ENCODE results near the gene PCDHA10.
"Not testable (repeated sequence)": the region's sequence is repeated elsewhere in the genome, so short reads cannot be mapped to it uniquely, and the experiment has no call there.

PCDHA10 gene

DNA sequence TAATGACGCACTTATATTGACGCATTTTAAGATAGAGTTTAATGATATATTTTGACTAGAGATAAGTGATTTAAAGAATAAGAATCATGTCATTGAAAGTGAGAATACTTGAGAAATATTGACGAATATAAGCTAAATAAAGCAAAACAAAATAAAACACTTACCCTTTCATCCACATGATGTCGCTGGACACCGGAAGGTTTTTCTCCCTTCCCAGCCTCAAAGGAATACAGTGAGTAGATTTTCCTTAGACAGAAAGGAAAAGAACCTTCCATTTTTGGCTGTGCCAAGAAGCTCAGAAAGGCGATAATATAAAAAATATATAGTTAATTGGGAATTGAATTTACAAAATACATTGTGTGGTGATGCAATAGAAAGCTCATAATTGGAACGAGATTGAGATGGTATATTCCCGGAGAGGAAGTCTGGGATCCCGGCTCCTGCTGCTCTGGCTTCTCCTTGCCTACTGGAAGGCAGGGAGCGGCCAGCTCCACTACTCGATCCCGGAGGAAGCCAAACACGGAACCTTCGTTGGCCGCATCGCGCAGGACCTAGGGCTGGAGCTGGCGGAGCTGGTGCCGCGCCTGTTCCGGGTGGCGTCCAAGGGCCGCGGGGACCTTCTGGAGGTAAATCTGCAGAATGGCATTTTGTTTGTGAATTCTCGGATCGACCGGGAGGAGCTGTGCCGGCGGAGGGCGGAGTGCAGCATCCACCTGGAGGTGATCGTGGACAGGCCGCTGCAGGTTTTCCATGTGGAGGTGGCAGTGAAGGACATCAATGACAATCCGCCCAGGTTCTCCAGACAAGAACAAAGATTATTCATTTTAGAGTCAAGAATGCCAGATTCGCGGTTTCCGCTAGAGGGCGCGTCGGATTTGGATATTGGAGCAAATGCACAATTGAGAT, 34.1 kb upstream of the PCDHA10 start, which contains the start of gene PCDHA5:
Gene PCDHA5, plus strand, starts transcription at position 239 of the 906 bp plus-strand sequence.
- Mint-ChIP-seq H3K4me3 (no peak within 1 kb of the TSS), H3K4me1 (no peaks in the 10 kb centered on the region), H3K36me3 (ENCODE audit: low read depth) (peaks cover 71% of the 10 kb centered on the region), H3K9me3 (peaks cover 64% of the 10 kb centered on the region), H3K27ac (no peak within 1 kb of the TSS), H3K27me3 (ENCODE audit: low read depth, poor library complexity) (no peaks in the 10 kb centered on the region)
- TF ChIP-seq, protein P1, sequence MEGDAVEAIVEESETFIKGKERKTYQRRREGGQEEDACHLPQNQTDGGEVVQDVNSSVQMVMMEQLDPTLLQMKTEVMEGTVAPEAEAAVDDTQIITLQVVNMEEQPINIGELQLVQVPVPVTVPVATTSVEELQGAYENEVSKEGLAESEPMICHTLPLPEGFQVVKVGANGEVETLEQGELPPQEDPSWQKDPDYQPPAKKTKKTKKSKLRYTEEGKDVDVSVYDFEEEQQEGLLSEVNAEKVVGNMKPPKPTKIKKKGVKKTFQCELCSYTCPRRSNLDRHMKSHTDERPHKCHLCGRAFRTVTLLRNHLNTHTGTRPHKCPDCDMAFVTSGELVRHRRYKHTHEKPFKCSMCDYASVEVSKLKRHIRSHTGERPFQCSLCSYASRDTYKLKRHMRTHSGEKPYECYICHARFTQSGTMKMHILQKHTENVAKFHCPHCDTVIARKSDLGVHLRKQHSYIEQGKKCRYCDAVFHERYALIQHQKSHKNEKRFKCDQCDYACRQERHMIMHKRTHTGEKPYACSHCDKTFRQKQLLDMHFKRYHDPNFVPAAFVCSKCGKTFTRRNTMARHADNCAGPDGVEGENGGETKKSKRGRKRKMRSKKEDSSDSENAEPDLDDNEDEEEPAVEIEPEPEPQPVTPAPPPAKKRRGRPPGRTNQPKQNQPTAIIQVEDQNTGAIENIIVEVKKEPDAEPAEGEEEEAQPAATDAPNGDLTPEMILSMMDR (IDR thresholded peaks at IDR 0.05) = no peak
- DNase-seq = no peak

DNA sequence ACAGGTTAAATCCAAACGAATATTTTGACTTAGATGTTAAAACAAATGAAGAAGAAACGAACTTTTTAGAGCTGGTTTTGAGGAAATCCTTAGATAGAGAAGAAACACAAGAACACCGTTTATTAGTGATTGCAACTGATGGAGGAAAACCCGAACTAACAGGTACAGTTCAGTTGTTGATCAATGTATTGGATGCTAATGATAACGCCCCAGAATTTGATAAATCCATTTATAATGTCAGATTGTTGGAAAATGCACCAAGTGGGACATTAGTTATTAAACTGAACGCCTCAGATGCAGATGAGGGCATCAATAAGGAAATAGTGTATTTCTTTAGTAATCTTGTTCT, 33.4 kb upstream of the PCDHA10 start:
- Mint-ChIP-seq H3K9me3 (peaks cover 65% of the 10 kb centered on the region), H3K4me3 (no peak overlapping the region), H3K27me3 (ENCODE audit: low read depth, poor library complexity) (no peaks in the 10 kb centered on the region), H3K27ac (no peak overlapping the region), H3K4me1 (peaks cover 5% of the 10 kb centered on the region), H3K36me3 (ENCODE audit: low read depth) (peaks cover 71% of the 10 kb centered on the region)
- TF ChIP-seq, protein P1 (IDR thresholded peaks at IDR 0.05) = no peak
- no peak for DNase-seq

DNA sequence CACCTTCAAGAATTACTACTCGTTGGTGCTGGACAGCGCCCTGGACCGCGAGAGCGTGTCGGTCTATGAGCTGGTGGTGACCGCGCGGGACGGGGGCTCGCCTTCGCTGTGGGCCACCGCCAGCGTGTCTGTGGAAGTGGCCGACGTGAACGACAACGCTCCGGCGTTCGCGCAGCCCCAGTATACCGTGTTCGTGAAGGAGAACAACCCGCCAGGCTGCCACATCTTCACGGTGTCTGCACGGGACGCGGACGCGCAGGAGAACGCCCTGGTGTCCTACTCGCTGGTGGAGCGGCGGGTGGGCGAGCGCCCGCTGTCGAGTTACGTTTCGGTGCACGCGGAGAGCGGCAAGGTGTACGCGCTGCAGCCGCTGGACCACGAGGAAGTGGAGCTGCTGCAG, 32.7 kb upstream of the PCDHA10 start:
- not testable (repeated sequence) for DNase-seq; H3K4me1 Mint-ChIP-seq; H3K27me3 Mint-ChIP-seq (ENCODE audit: low read depth, poor library complexity); H3K27ac Mint-ChIP-seq; H3K4me3 Mint-ChIP-seq
- Mint-ChIP-seq H3K9me3 (peaks cover 63% of the 10 kb centered on the region), H3K36me3 (ENCODE audit: low read depth) (peaks cover 71% of the 10 kb centered on the region)

DNA sequence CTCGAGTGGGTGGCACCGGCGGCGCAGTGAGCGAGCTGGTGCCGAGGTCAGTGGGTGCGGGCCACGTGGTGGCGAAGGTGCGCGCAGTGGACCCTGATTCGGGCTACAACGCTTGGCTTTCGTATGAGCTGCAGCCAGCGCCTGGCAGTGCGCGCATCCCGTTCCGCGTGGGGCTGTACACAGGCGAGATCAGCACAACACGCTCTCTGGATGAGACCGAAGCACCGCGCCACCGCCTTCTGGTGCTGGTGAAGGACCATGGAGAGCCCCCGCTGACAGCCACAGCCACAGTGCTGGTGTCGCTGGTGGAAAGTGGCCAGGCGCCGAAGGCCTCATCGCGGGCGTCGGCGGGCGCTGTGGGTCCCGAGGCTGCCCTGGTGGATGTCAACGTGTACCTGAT, 32.2 kb upstream of the PCDHA10 start:
- DNase-seq = no peak
- TF ChIP-seq, protein P1 (IDR thresholded peaks at IDR 0.05) = no peak
- H3K27ac Mint-ChIP-seq = no peak overlapping the region
- no peaks in the 10 kb centered on the region for H3K27me3 Mint-ChIP-seq (ENCODE audit: low read depth, poor library complexity)
- no peak overlapping the region for H3K4me3 Mint-ChIP-seq
- peaks cover 63% of the 10 kb centered on the region for H3K9me3 Mint-ChIP-seq
- H3K36me3 Mint-ChIP-seq (ENCODE audit: low read depth) = peaks cover 71% of the 10 kb centered on the region
- H3K4me1 Mint-ChIP-seq = peaks cover 5% of the 10 kb centered on the region

DNA sequence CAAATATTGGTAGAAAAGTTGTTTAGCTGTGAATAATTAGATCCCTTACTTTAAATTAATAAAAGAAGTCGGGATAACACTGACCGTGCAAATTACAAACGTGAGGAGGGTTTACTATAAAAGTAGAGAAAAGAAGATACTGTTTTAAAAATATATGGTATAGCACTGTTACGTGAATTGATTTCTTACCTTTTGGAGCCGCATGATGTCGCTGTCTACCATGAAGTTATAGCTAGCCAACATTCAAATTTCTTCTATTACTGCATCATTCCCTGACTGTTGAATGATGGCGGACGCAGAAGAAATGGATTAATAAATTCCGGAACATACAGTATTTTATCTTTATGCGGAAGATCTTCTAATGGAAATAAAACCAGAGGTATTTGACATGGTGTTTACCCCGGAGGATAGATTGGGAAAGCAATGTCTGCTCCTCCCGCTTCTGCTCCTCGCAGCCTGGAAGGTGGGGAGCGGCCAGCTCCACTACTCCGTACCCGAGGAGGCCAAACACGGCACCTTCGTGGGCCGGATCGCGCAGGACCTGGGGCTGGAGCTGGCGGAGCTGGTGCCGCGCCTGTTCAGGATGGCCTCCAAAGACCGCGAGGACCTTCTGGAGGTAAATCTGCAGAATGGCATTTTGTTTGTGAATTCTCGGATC, 27.9 kb upstream of the PCDHA10 start, which contains the start of gene PCDHA6:
Gene PCDHA6, plus strand, starts transcription at position 257 of the 658 bp plus-strand sequence. Its CDS starts 132 bp downstream, at position 389.
- Mint-ChIP-seq H3K27ac (peak within 1 kb of the TSS; percentile 60), H3K4me3 (peak within 1 kb of the TSS; percentile 80), H3K4me1 (peaks cover 5% of the 10 kb centered on the region), H3K9me3 (peaks cover 73% of the 10 kb centered on the region), H3K27me3 (ENCODE audit: low read depth, poor library complexity) (no peaks in the 10 kb centered on the region), H3K36me3 (ENCODE audit: low read depth) (peaks cover 81% of the 10 kb centered on the region)
- TF ChIP-seq, protein P1 (IDR thresholded peaks at IDR 0.05) = peak; percentile 37
- DNase-seq = peak; percentile 25

DNA sequence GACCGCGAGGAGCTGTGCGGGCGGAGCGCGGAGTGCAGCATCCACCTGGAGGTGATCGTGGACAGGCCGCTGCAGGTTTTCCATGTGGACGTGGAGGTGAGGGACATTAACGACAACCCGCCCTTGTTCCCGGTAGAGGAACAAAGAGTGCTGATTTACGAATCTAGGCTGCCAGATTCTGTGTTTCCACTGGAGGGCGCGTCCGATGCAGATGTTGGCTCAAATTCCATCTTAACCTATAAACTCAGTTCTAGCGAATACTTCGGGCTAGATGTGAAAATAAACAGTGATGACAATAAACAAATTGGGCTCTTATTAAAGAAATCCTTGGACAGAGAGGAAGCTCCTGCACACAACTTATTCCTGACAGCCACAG, 27.3 kb upstream of the PCDHA10 start:
- no peak for DNase-seq
- peaks cover 5% of the 10 kb centered on the region for H3K4me1 Mint-ChIP-seq
- no peak overlapping the region for H3K27ac Mint-ChIP-seq
- TF ChIP-seq, protein P1 (IDR thresholded peaks at IDR 0.05) = peak; percentile 20
- H3K27me3 Mint-ChIP-seq (ENCODE audit: low read depth, poor library complexity) = no peaks in the 10 kb centered on the region
- H3K4me3 Mint-ChIP-seq = peak overlapping the region; percentile 80
- H3K36me3 Mint-ChIP-seq (ENCODE audit: low read depth) = peaks cover 81% of the 10 kb centered on the region
- H3K9me3 Mint-ChIP-seq = peaks cover 75% of the 10 kb centered on the region

DNA sequence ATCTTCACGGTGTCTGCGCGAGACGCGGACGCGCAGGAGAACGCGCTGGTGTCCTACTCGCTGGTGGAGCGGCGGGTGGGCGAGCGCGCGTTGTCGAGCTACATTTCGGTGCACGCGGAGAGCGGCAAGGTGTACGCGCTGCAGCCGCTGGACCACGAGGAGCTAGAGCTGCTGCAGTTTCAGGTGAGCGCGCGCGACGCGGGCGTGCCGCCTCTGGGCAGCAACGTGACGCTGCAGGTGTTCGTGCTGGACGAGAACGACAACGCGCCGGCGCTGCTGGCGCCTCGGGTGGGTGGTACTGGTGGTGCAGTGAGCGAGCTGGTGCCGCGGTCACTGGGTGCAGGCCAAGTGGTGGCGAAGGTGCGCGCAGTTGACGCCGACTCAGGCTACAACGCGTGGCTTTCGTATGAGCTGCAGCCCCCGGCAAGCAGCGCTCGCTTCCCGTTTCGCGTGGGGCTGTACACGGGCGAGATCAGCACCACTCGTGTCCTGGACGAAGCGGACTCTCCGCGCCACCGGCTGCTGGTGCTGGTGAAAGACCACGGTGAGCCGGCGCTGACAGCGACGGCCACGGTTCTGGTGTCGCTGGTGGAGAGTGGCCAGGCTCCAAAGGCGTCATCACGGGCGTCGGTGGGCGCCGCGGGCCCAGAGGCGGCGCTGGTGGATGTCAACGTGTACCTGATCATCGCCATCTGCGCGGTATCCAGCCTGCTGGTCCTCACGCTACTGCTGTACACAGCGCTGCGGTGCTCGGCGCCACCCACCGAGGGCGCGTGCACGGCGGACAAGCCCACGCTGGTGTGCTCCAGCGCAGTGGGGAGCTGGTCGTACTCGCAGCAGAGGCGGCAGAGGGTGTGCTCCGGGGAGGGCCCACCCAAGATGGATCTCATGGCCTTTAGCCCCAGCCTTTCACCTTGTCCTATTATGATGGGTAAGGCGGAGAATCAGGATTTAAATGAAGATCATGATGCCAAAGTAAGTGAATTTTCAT, 25.9 kb upstream of the PCDHA10 start:
- not testable (repeated sequence) for H3K4me3 Mint-ChIP-seq; DNase-seq; H3K4me1 Mint-ChIP-seq; H3K27me3 Mint-ChIP-seq (ENCODE audit: low read depth, poor library complexity); H3K27ac Mint-ChIP-seq
- Mint-ChIP-seq H3K36me3 (ENCODE audit: low read depth) (peaks cover 82% of the 10 kb centered on the region), H3K9me3 (peaks cover 81% of the 10 kb centered on the region)
